Adrenal gland (tissue), 5 donors: Measurements from ENCODE around the gene CENATAC.

Experiments
- POLR2A ChIP-seq, 2 donors: fragments of 450-650 bp; IDR thresholded peaks; one replicate each; pipeline ENCODE4 v1.6.1; 2017; ENCODE audit warnings: antibody characterized with exemption in 2 of 2, mild to moderate bottlenecking in 2 of 2, moderate library complexity in 1 of 2
- TF ChIP-seq, protein P1 (sequence below), 6 experiments: fragments of 450-650 bp in 4 of 6; fragments of 200-600 bp in 2 of 6; sonication (generic) in 1 of 6; IDR thresholded peaks; 1 replicate in 5 of 6; 2 replicates in 1 of 6; pipeline versions ENCODE4 v1.5.1 to v1.8.0; 2016 to 2021; ENCODE audit warnings: antibody characterized with exemption in 6 of 6, mild to moderate bottlenecking in 2 of 6, moderate library complexity in 1 of 6
- donor health status: DM: no; HTN: no; CAD: no.

DNA sequence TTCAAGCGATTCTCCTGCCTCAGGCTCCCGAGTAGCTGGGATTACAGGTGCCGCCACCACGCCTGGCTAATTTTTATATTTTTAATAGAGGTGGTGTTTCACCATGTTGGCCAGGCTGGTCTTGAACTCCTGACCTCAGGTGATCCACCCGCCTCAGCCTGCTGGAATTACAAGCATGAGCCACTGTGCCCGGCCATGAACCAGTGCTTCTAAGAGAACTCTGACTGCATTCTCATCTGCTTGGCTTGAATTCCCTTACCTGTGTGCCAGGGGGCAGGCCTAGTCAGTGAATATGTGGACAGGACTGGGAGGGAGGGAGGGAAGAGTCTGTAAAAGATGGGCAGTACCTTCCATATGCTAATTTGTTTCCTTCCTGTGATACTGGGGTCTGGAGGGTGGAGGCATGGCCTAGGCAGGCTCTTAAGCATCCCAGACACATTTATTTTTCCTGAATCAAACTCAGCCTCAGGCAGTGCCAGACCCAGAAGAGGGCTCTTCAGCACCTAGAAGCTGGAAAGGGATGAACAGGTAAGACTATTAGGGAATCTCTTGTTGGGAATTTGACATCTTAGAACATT lies 13.6 kb downstream of the CENATAC start:
- TF ChIP-seq, protein P1, sequence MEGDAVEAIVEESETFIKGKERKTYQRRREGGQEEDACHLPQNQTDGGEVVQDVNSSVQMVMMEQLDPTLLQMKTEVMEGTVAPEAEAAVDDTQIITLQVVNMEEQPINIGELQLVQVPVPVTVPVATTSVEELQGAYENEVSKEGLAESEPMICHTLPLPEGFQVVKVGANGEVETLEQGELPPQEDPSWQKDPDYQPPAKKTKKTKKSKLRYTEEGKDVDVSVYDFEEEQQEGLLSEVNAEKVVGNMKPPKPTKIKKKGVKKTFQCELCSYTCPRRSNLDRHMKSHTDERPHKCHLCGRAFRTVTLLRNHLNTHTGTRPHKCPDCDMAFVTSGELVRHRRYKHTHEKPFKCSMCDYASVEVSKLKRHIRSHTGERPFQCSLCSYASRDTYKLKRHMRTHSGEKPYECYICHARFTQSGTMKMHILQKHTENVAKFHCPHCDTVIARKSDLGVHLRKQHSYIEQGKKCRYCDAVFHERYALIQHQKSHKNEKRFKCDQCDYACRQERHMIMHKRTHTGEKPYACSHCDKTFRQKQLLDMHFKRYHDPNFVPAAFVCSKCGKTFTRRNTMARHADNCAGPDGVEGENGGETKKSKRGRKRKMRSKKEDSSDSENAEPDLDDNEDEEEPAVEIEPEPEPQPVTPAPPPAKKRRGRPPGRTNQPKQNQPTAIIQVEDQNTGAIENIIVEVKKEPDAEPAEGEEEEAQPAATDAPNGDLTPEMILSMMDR (IDR thresholded peaks at IDR 0.05) = no peak
- TF ChIP-seq POLR2A (IDR thresholded peaks at IDR 0.05) = no peak
